Fibroblast of villous mesenchyme (primary cell): Measurements from ENCODE around the gene AQP6. TPM values are rescaled to one million over a fixed set of nuclear protein-coding genes. Genes with fewer than 3 reads are reported as not detected.

Source experiments
- DNase-seq: peaks from one replicate; pipeline ENCODE4 v3.0.0-alpha.2; 2010; ENCODE audit warnings: low read depth
- H3K4me3 ChIP-seq: 2 replicates; pipeline ENCODE4 v1.5.1; 2011; ENCODE audit warnings: low read depth, mild to moderate bottlenecking, low read length
- CTCF ChIP-seq: IDR thresholded peaks from 2 replicates; pipeline ENCODE4 v1.5.1; 2012; ENCODE audit warnings: low read depth, mild to moderate bottlenecking, low read length; ENCODE audit not compliant: insufficient read depth
- total RNA-seq: library from RNA; depleted of rRNA; stranded (reverse); fragments of >200 nt; gene quantifications from 2 replicates; pipeline ENCODE4 v1.2.3, GENCODE V29; 2012

Gene AQP6
- total RNA-seq, 1 donor: not detected

GRCh38 chr12:49936925-49937324, 35.8 kb upstream of the AQP6 start:
- no peak overlapping the region for H3K4me3 ChIP-seq
- TF ChIP-seq CTCF: no peak
- DNase-seq: no peak

- DNase-seq: no peak
- H3K4me3 ChIP-seq: no peak overlapping the region
- no peak for TF ChIP-seq CTCF
Measured at GRCh38 chr12:49937639-49938300, 35.0 kb upstream of the AQP6 start.

GRCh38 chr12:49939307-49939706, 33.4 kb upstream of the AQP6 start:
- no peak overlapping the region for H3K4me3 ChIP-seq
- no peak for DNase-seq
- TF ChIP-seq CTCF: no peak

GRCh38 chr12:49939707-49940106, 33.0 kb upstream of the AQP6 start:
- H3K4me3 ChIP-seq: no peak overlapping the region
- TF ChIP-seq CTCF: no peak
- DNase-seq: no peak

GRCh38 chr12:49941556-49942511, 30.9 kb upstream of the AQP6 start:
- no peak for TF ChIP-seq CTCF
- DNase-seq: no peak
- H3K4me3 ChIP-seq: no peak overlapping the region

- no peak for DNase-seq
- no peak overlapping the region for H3K4me3 ChIP-seq
- TF ChIP-seq CTCF: no peak
Measured at GRCh38 chr12:49942512-49942893, 30.2 kb upstream of the AQP6 start.
